Loucy (cell line): Measurements from ENCODE around the gene RIPOR2.

Experiments used
- H2AFZ ChIP-seq: fragments of 200-600 bp; sonication (generic); 2 replicates; pipeline ENCODE4 v1.6.0; 2016; ENCODE audit warnings: antibody characterized with exemption, mild to moderate bottlenecking, low read length, moderate library complexity
- H3F3A ChIP-seq: fragments of 200-600 bp; 2 replicates; pipeline ENCODE4 v1.6.0; 2016; ENCODE audit warnings: antibody characterized with exemption, low read depth, mild to moderate bottlenecking
- H3K27me3 ChIP-seq: fragments of 200-600 bp; sonication (generic); 2 replicates; pipeline ENCODE4 v1.6.1; 2014; ENCODE audit warnings: low read length, mild to moderate bottlenecking; ENCODE audit not compliant: insufficient read depth, poor library complexity, severe bottlenecking
- H3K36me3 ChIP-seq: fragments of 200-600 bp; sonication (generic); 2 replicates; pipeline ENCODE4 v1.6.1; 2016; ENCODE audit warnings: low read length; ENCODE audit not compliant: insufficient read depth
- H3K4me1 ChIP-seq: fragments of 200-600 bp; sonication (generic); 2 replicates; pipeline ENCODE4 v1.5.1; 2014; ENCODE audit warnings: low read length, mild to moderate bottlenecking; ENCODE audit not compliant: insufficient read depth, poor library complexity, severe bottlenecking
- H3K4me2 ChIP-seq: fragments of 200-600 bp; sonication (generic); 2 replicates; pipeline ENCODE4 v1.6.0; 2014; ENCODE audit warnings: antibody characterized with exemption, low read length, low read depth, mild to moderate bottlenecking; ENCODE audit not compliant: poor library complexity, severe bottlenecking
- H3K4me3 ChIP-seq: fragments of 200-600 bp; sonication (generic); 2 replicates; pipeline ENCODE4 v1.5.1; 2014; ENCODE audit warnings: low read length, mild to moderate bottlenecking, mixed read lengths; ENCODE audit not compliant: poor library complexity, severe bottlenecking
- H3K79me2 ChIP-seq: fragments of 200-600 bp; sonication (generic); 2 replicates; pipeline ENCODE4 v1.6.1; 2014; ENCODE audit warnings: low read length; ENCODE audit not compliant: insufficient read depth
- H3K9ac ChIP-seq: fragments of 200-600 bp; sonication (generic); 2 replicates; pipeline ENCODE4 v1.6.0; 2014; ENCODE audit warnings: mild to moderate bottlenecking, low read depth, low read length, moderate library complexity; ENCODE audit not compliant: poor library complexity, severe bottlenecking
- H3K9me2 ChIP-seq: fragments of 200-600 bp; sonication (generic); replicated peaks from 2 replicates; pipeline ENCODE4 v1.6.1; 2016; ENCODE audit warnings: low read depth, low read length, mixed read lengths
- H3K9me3 ChIP-seq: fragments of 200-600 bp; sonication (generic); 2 replicates; pipeline ENCODE4 v1.6.1; 2014; ENCODE audit warnings: mild to moderate bottlenecking, antibody characterized with exemption, low read length, low read depth; ENCODE audit not compliant: insufficient read depth
- H4K20me1 ChIP-seq: fragments of 200-600 bp; sonication (generic); 2 replicates; pipeline ENCODE4 v1.6.0; 2014; ENCODE audit warnings: antibody characterized with exemption, low read length, mild to moderate bottlenecking; ENCODE audit not compliant: insufficient read depth, poor library complexity, severe bottlenecking
- CTCF ChIP-seq: fragments of 200-600 bp; sonication (generic); conservative IDR thresholded peaks from 2 replicates; pipeline ENCODE4 v1.5.1; 2014; ENCODE audit warnings: mild to moderate bottlenecking, antibody characterized with exemption, low read length
- EZH2phosphoT487 ChIP-seq: fragments of 200-600 bp; IDR thresholded peaks from 2 replicates; pipeline ENCODE4 v1.6.1; 2018; ENCODE audit warnings: antibody characterized with exemption, mild to moderate bottlenecking, moderate library complexity, borderline replicate concordance

The RIPOR2 gene

GRCh38 chr6:24920136-24920535 lies 15.6 kb downstream of the RIPOR2 start:
- Histone ChIP-seq H3K9ac (peak overlapping the region; percentile 15), H4K20me1 (peaks cover 10% of the 10 kb centered on the region), H3F3A (peaks cover 3% of the 10 kb centered on the region; the same call in 1 of the 2 replicates), H3K9me3 (no peaks in the 10 kb centered on the region), H3K27me3 (no peaks in the 10 kb centered on the region), H3K4me2 (peak overlapping the region; percentile 62), H3K4me1 (peaks cover 39% of the 10 kb centered on the region), H3K4me3 (peak overlapping the region; percentile 35), H3K36me3 (peaks cover 4% of the 10 kb centered on the region; the same call in 1 of the 2 replicates), H3K79me2 (peaks cover 85% of the 10 kb centered on the region), H2AFZ (no peak overlapping the region), H3K9me2 (no peaks in the 10 kb centered on the region)
- TF ChIP-seq CTCF = no peak
- TF ChIP-seq EZH2phosphoT487 = no peak

- H3K27me3 ChIP-seq = no peaks in the 10 kb centered on the region
- peak overlapping the region; percentile 35 for H3K4me3 ChIP-seq
- no peak overlapping the region for H2AFZ ChIP-seq
- peak overlapping the region; percentile 15 for H3K9ac ChIP-seq
- H3K4me1 ChIP-seq = peaks cover 36% of the 10 kb centered on the region
- H3K36me3 ChIP-seq = peaks cover 4% of the 10 kb centered on the region; the same call in 1 of the 2 replicates
- H3K9me2 ChIP-seq = no peaks in the 10 kb centered on the region
- H3F3A ChIP-seq = peaks cover 3% of the 10 kb centered on the region; the same call in 1 of the 2 replicates
- TF ChIP-seq CTCF = no peak
- no peak for TF ChIP-seq EZH2phosphoT487
- H4K20me1 ChIP-seq = peaks cover 11% of the 10 kb centered on the region
- no peaks in the 10 kb centered on the region for H3K9me3 ChIP-seq
- peaks cover 82% of the 10 kb centered on the region for H3K79me2 ChIP-seq
- peak overlapping the region; percentile 62 for H3K4me2 ChIP-seq
Measured at GRCh38 chr6:24919056-24919892, 16.5 kb downstream of the RIPOR2 start.

- peak overlapping the region; percentile 35 for H3K4me3 ChIP-seq
- H3K27me3 ChIP-seq = no peaks in the 10 kb centered on the region
- H3K9ac ChIP-seq = peak overlapping the region; percentile 1
- H3K9me3 ChIP-seq = no peaks in the 10 kb centered on the region
- H3K4me1 ChIP-seq = peaks cover 36% of the 10 kb centered on the region
- peaks cover 13% of the 10 kb centered on the region for H4K20me1 ChIP-seq
- H3K4me2 ChIP-seq = peak overlapping the region; percentile 62
- no peaks in the 10 kb centered on the region for H3K9me2 ChIP-seq
- H3K36me3 ChIP-seq = peaks cover 4% of the 10 kb centered on the region; the same call in 1 of the 2 replicates
- no peak overlapping the region for H2AFZ ChIP-seq
- no peak for TF ChIP-seq EZH2phosphoT487
- TF ChIP-seq CTCF = no peak
- peaks cover 80% of the 10 kb centered on the region for H3K79me2 ChIP-seq
- peaks cover 3% of the 10 kb centered on the region; the same call in 1 of the 2 replicates for H3F3A ChIP-seq
Measured at GRCh38 chr6:24918641-24919055, 17.1 kb downstream of the RIPOR2 start.
